Parathyroid adenoma (tissue), 2 donors: ENCODE results near the gene NELL2.

ENCODE experiments used
- H2AFZ ChIP-seq: fragments of 300-600 bp; sonication (generic); one replicate; pipeline ENCODE4 v1.7.0; 2017; ENCODE audit warnings: antibody characterized with exemption, mild to moderate bottlenecking
- H3K27ac ChIP-seq: fragments of 300-600 bp; sonication (generic); one replicate; pipeline ENCODE4 v1.7.0; 2017
- H3K27me3 ChIP-seq: fragments of 300-600 bp; sonication (generic); one replicate; pipeline ENCODE4 v1.7.0; 2017; ENCODE audit warnings: low read length; ENCODE audit not compliant: control insufficient read depth, insufficient read depth
- H3K36me3 ChIP-seq: fragments of 300-600 bp; sonication (generic); one replicate; pipeline ENCODE4 v1.7.0; 2017; ENCODE audit warnings: low read length; ENCODE audit not compliant: control insufficient read depth, insufficient read depth
- H3K4me1 ChIP-seq: fragments of 300-600 bp; sonication (generic); one replicate; pipeline ENCODE4 v1.7.0; 2017; ENCODE audit warnings: control low read depth
- H3K4me2 ChIP-seq: fragments of 300-600 bp; sonication (generic); one replicate; pipeline ENCODE4 v1.7.0; 2017; ENCODE audit warnings: low read length
- H3K4me3 ChIP-seq: fragments of 300-600 bp; sonication (generic); one replicate; pipeline ENCODE4 v1.7.0; 2017; ENCODE audit warnings: low read depth, low read length
- H3K79me2 ChIP-seq: fragments of 300-600 bp; sonication (generic); one replicate; pipeline ENCODE4 v1.7.0; 2017; ENCODE audit warnings: control low read depth
- H3K9ac ChIP-seq: fragments of 300-600 bp; sonication (generic); one replicate; pipeline ENCODE4 v1.7.0; 2017; ENCODE audit warnings: mild to moderate bottlenecking
- H3K9me3 ChIP-seq: fragments of 300-600 bp; sonication (generic); one replicate; pipeline ENCODE4 v1.7.0; 2017; ENCODE audit warnings: low read length; ENCODE audit not compliant: control insufficient read depth
- CTCF ChIP-seq: fragments of 300-600 bp; sonication (generic); IDR thresholded peaks from one replicate; pipeline ENCODE4 v1.7.0; 2017; ENCODE audit warnings: antibody characterized with exemption, mild to moderate bottlenecking
- donor health status: primary hyperparathyroidism.

The NELL2 gene

GRCh38 chr12:44570036-44570583 lies 306.0 kb downstream of the NELL2 start:
- Histone ChIP-seq H3K27me3 (no peaks in the 10 kb centered on the region), H3K9ac (no peak overlapping the region), H3K4me2 (no peak overlapping the region), H3K79me2 (no peaks in the 10 kb centered on the region), H3K36me3 (no peaks in the 10 kb centered on the region), H2AFZ (no peak overlapping the region), H3K9me3 (no peaks in the 10 kb centered on the region), H3K27ac (no peak overlapping the region), H3K4me1 (no peaks in the 10 kb centered on the region), H3K4me3 (no peak overlapping the region)
- TF ChIP-seq CTCF, result no peak

- H3K27me3 ChIP-seq, result no peaks in the 10 kb centered on the region
- no peak overlapping the region for H3K9ac ChIP-seq
- no peaks in the 10 kb centered on the region for H3K9me3 ChIP-seq
- H3K79me2 ChIP-seq, result no peaks in the 10 kb centered on the region
- no peak for TF ChIP-seq CTCF
- H3K4me2 ChIP-seq, result no peak overlapping the region
- H3K4me3 ChIP-seq, result no peak overlapping the region
- H3K36me3 ChIP-seq, result no peaks in the 10 kb centered on the region
- H3K4me1 ChIP-seq, result no peaks in the 10 kb centered on the region
- no peak overlapping the region for H2AFZ ChIP-seq
- H3K27ac ChIP-seq, result no peak overlapping the region
These were observed 311.0 kb downstream of the NELL2 start for GRCh38 chr12:44565163-44565562.

GRCh38 chr12:44563486-44563885 lies 312.6 kb downstream of the NELL2 start:
- Histone ChIP-seq H3K9ac (no peak overlapping the region), H3K79me2 (no peaks in the 10 kb centered on the region), H3K36me3 (no peaks in the 10 kb centered on the region), H3K9me3 (no peaks in the 10 kb centered on the region), H3K27me3 (no peaks in the 10 kb centered on the region), H3K4me3 (no peak overlapping the region), H2AFZ (no peak overlapping the region), H3K4me2 (no peak overlapping the region), H3K4me1 (no peaks in the 10 kb centered on the region), H3K27ac (no peak overlapping the region)
- no peak for TF ChIP-seq CTCF

- Histone ChIP-seq H3K4me2 (no peak overlapping the region), H3K4me1 (no peaks in the 10 kb centered on the region), H3K4me3 (no peak overlapping the region), H3K9me3 (peaks cover 2% of the 10 kb centered on the region), H2AFZ (no peak overlapping the region), H3K9ac (no peak overlapping the region), H3K27me3 (no peaks in the 10 kb centered on the region), H3K36me3 (no peaks in the 10 kb centered on the region), H3K79me2 (no peaks in the 10 kb centered on the region), H3K27ac (no peak overlapping the region)
- no peak for TF ChIP-seq CTCF
These were observed 317.6 kb downstream of the NELL2 start for GRCh38 chr12:44558340-44559100.

GRCh38 chr12:44555454-44555853 lies 320.7 kb downstream of the NELL2 start:
- Histone ChIP-seq H2AFZ (no peak overlapping the region), H3K9ac (no peak overlapping the region), H3K27me3 (no peaks in the 10 kb centered on the region), H3K4me3 (no peak overlapping the region), H3K36me3 (no peaks in the 10 kb centered on the region), H3K27ac (no peak overlapping the region), H3K4me2 (no peak overlapping the region), H3K9me3 (peaks cover 2% of the 10 kb centered on the region), H3K79me2 (no peaks in the 10 kb centered on the region), H3K4me1 (no peaks in the 10 kb centered on the region)
- no peak for TF ChIP-seq CTCF
